GM23338 (cell line): ENCODE data around the gene SH3BP5. TPM values are rescaled to one million over a fixed set of nuclear protein-coding genes. Genes with fewer than 3 reads are reported as not detected.

Experiments used
- ATAC-seq: fragments of 200-7000 bp; cut with Tn5 transposase; 3 replicates; pipeline ENCODE4 v1.9.1; 2020
- DNase-seq: peaks from one replicate; pipeline ENCODE4 v3.0.0-alpha.2; 2015; ENCODE audit warnings: low spot score
- H2AFZ ChIP-seq: fragments of 200-600 bp; sonication (generic); 2 replicates; pipeline ENCODE4 v1.8.0; 2016; ENCODE audit warnings: antibody characterized with exemption, mild to moderate bottlenecking, moderate library complexity
- H3F3A ChIP-seq: fragments of 200-600 bp; sonication (generic); replicated peaks from 2 replicates; pipeline ENCODE4 v1.8.0; 2017; ENCODE audit warnings: antibody characterized with exemption, mixed run types, low read depth
- H3K27ac ChIP-seq: fragments of 200-600 bp; sonication (generic); 2 replicates; pipeline ENCODE4 v1.6.1; 2016; ENCODE audit warnings: low read depth
- H3K27me3 ChIP-seq: fragments of 200-600 bp; sonication (generic); 2 replicates; pipeline ENCODE4 v1.8.0; 2016; ENCODE audit warnings: mild to moderate bottlenecking, mixed run types, moderate library complexity; ENCODE audit not compliant: insufficient read depth
- H3K36me3 ChIP-seq: fragments of 200-600 bp; sonication (generic); 2 replicates; pipeline ENCODE4 v1.8.0; 2016; ENCODE audit warnings: mild to moderate bottlenecking; ENCODE audit not compliant: insufficient read depth
- H3K4me1 ChIP-seq: fragments of 200-600 bp; sonication (generic); 2 replicates; pipeline ENCODE4 v1.8.0; 2016; ENCODE audit warnings: mild to moderate bottlenecking, moderate library complexity; ENCODE audit not compliant: insufficient read depth
- H3K4me2 ChIP-seq: fragments of 200-600 bp; sonication (generic); 2 replicates; pipeline ENCODE4 v1.7.1; 2017; ENCODE audit warnings: mixed run types
- H3K4me3 ChIP-seq: fragments of 200-600 bp; sonication (generic); 2 replicates; pipeline ENCODE4 v1.6.1; 2016; ENCODE audit warnings: mixed run types
- H3K79me2 ChIP-seq: fragments of 200-600 bp; sonication (generic); replicated peaks from 2 replicates; pipeline ENCODE4 v1.8.0; 2017; ENCODE audit warnings: mild to moderate bottlenecking; ENCODE audit not compliant: insufficient read depth
- H3K9me2 ChIP-seq: fragments of 200-600 bp; sonication (generic); 2 replicates; pipeline ENCODE4 v1.8.0; 2017; ENCODE audit not compliant: insufficient read depth
- H4K20me1 ChIP-seq: fragments of 200-600 bp; sonication (generic); replicated peaks from 2 replicates; pipeline ENCODE4 v1.8.0; 2017; ENCODE audit warnings: mild to moderate bottlenecking; ENCODE audit not compliant: insufficient read depth
- H3K27ac Mint-ChIP-seq: 2 replicates; pipeline ENCODE4 v1.8.0; 2020; ENCODE audit warnings: inconsistent platforms, mild to moderate bottlenecking, moderate library complexity, mixed read lengths
- H3K27me3 Mint-ChIP-seq: 3 replicates; pipeline ENCODE4 v1.8.0; 2022; ENCODE audit warnings: low read depth, mild to moderate bottlenecking, moderate library complexity, mixed read lengths, inconsistent platforms; ENCODE audit not compliant: insufficient read depth, poor library complexity
- H3K36me3 Mint-ChIP-seq: 3 replicates; pipeline ENCODE4 v1.8.0; 2021; ENCODE audit warnings: low read depth, mild to moderate bottlenecking, inconsistent platforms, moderate library complexity, mixed read lengths
- H3K4me1 Mint-ChIP-seq: 3 replicates; pipeline ENCODE4 v1.8.0; 2020; ENCODE audit warnings: mild to moderate bottlenecking, inconsistent platforms, mixed read lengths
- H3K4me3 Mint-ChIP-seq: 3 replicates; pipeline ENCODE4 v1.8.0; 2021; ENCODE audit warnings: moderate library complexity, mild to moderate bottlenecking, inconsistent platforms, mixed read lengths
- H3K9me3 Mint-ChIP-seq: 3 replicates; pipeline ENCODE4 v1.8.0; 2020; ENCODE audit warnings: moderate library complexity, mild to moderate bottlenecking, inconsistent platforms, mixed read lengths
- CREB1 ChIP-seq: fragments of 250-450 bp; sonication (Bioruptor Pico); IDR thresholded peaks from 2 replicates; pipeline ENCODE4 v1.5.0; 2020; ENCODE audit warnings: low read depth, mild to moderate bottlenecking, moderate library complexity
- EZH2 ChIP-seq: fragments of 200-600 bp; sonication (generic); IDR thresholded peaks from one replicate; pipeline ENCODE4 v1.8.0; 2017; ENCODE audit warnings: antibody characterized with exemption, mild to moderate bottlenecking, low read depth; ENCODE audit not compliant: unreplicated experiment
- EZH2phosphoT487 ChIP-seq: fragments of 200-600 bp; sonication (generic); IDR thresholded peaks from one replicate; pipeline ENCODE4 v1.8.1; 2018; ENCODE audit warnings: antibody characterized with exemption; ENCODE audit not compliant: unreplicated experiment
- JUNB ChIP-seq: IDR thresholded peaks from one replicate; pipeline ENCODE4 v1.6.1; 2016; ENCODE audit warnings: antibody characterized with exemption; ENCODE audit not compliant: unreplicated experiment
- NANOG ChIP-seq: IDR thresholded peaks from 2 replicates; pipeline ENCODE4 v1.6.1; 2016; ENCODE audit warnings: antibody characterized with exemption, borderline replicate concordance
- POLR2AphosphoS5 ChIP-seq: IDR thresholded peaks from 2 replicates; pipeline ENCODE4 v1.6.1; 2016; ENCODE audit warnings: antibody characterized with exemption, low read depth
- REST ChIP-seq: IDR thresholded peaks from one replicate; pipeline ENCODE4 v1.6.1; 2018; ENCODE audit warnings: antibody characterized with exemption; ENCODE audit not compliant: unreplicated experiment
- STAT1 ChIP-seq: IDR thresholded peaks from one replicate; pipeline ENCODE4 v1.6.1; 2016; ENCODE audit warnings: antibody characterized with exemption; ENCODE audit not compliant: unreplicated experiment
- ZNF114 ChIP-seq: fragments of 250-450 bp; sonication (Bioruptor Pico); IDR thresholded peaks from 2 replicates; pipeline ENCODE4 v1.5.0; 2020; ENCODE audit warnings: mild to moderate bottlenecking, moderate library complexity
- ZNF331 ChIP-seq: fragments of 250-450 bp; sonication (Bioruptor Pico); IDR thresholded peaks from 2 replicates; pipeline ENCODE4 v1.5.0; 2020; ENCODE audit warnings: low read depth, mild to moderate bottlenecking, moderate library complexity
- polyA plus RNA-seq: library from polyadenylated mRNA; unstranded; fragments of >200 nt; fragmentation: Nextera tagmentation; extraction: Ambion mirVana; gene quantifications from 2 replicates; pipeline ENCODE4 v1.2.1, GENCODE V29; 2016
- total RNA-seq: library from RNA; depleted of rRNA; stranded (reverse); fragments of >200 nt; shearing (Covaris generic); gene quantifications from 2 replicates; pipeline ENCODE4 v1.2.3, GENCODE V29; 2014
- TF ChIP-seq, protein P1 (sequence below): IDR thresholded peaks from 2 replicates; pipeline ENCODE4 v1.6.1; 2016; ENCODE audit warnings: antibody characterized with exemption
- TF ChIP-seq, protein P2 (sequence below): fragments of 250-450 bp; sonication (Bioruptor Pico); IDR thresholded peaks from 2 replicates; pipeline ENCODE4 v1.5.0; 2020; ENCODE audit warnings: mild to moderate bottlenecking, moderate library complexity
- TF ChIP-seq, protein P3 (sequence below), 2 experiments: fragments of 200-600 bp in 1 of 2; sonication (generic) in 1 of 2; conservative IDR thresholded peaks; 2 replicates each; pipeline versions ENCODE4 v1.5.1 to v1.6.1; 2016 to 2017; ENCODE audit warnings: antibody characterized with exemption in 2 of 2, low read depth in 2 of 2, mild to moderate bottlenecking in 2 of 2, moderate library complexity in 1 of 2

SH3BP5 gene
- total and polyA plus RNA-seq, 2 experiments from 2014 or later = 5.8 to 9.1 TPM

DNA sequence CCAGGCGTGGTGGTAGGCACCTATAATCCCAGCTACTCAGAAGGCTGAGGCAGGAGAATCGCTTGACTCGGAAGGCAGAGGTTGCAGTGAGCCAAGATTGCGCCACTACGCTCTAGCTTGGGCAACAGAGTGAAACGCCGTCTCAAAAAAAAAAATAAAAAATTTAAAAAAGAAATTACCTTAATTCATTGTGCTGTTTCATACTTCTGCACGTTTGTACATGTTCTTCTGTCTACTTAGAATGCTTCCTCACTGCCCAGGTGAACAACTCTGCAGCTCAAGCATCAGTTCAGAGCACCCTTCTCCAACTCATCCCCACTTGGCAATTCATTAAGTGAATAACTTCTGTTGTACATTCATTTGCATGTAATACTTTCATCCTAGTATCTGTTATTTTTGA is 112.3 kb downstream of the SH3BP5 start (continued):
- TF ChIP-seq STAT1 = no peak

- H3K4me3 ChIP-seq = no peak overlapping the region
- Mint-ChIP-seq H3K27me3 (no peaks in the 10 kb centered on the region), H3K27ac (no peak overlapping the region), H3K36me3 (peaks cover 31% of the 10 kb centered on the region), H3K4me1 (peaks cover 7% of the 10 kb centered on the region; the same call in 2 of the 3 replicates), H3K9me3 (no peaks in the 10 kb centered on the region), H3K4me3 (no peak overlapping the region)
- peaks cover 25% of the 10 kb centered on the region for H3K36me3 ChIP-seq
- H3F3A ChIP-seq = no peaks in the 10 kb centered on the region
- no peak overlapping the region for H3K27ac ChIP-seq
- no peaks in the 10 kb centered on the region for H3K4me1 ChIP-seq
- DNase-seq = no peak
- no peaks in the 10 kb centered on the region for H3K9me2 ChIP-seq
- H3K27me3 ChIP-seq = no peaks in the 10 kb centered on the region
- no peak overlapping the region for H2AFZ ChIP-seq
- no peaks in the 10 kb centered on the region for H3K79me2 ChIP-seq
- TF ChIP-seq, protein P1, sequence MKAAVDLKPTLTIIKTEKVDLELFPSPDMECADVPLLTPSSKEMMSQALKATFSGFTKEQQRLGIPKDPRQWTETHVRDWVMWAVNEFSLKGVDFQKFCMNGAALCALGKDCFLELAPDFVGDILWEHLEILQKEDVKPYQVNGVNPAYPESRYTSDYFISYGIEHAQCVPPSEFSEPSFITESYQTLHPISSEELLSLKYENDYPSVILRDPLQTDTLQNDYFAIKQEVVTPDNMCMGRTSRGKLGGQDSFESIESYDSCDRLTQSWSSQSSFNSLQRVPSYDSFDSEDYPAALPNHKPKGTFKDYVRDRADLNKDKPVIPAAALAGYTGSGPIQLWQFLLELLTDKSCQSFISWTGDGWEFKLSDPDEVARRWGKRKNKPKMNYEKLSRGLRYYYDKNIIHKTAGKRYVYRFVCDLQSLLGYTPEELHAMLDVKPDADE = no peak
- TF ChIP-seq NANOG = no peak
- TF ChIP-seq, protein P2, sequence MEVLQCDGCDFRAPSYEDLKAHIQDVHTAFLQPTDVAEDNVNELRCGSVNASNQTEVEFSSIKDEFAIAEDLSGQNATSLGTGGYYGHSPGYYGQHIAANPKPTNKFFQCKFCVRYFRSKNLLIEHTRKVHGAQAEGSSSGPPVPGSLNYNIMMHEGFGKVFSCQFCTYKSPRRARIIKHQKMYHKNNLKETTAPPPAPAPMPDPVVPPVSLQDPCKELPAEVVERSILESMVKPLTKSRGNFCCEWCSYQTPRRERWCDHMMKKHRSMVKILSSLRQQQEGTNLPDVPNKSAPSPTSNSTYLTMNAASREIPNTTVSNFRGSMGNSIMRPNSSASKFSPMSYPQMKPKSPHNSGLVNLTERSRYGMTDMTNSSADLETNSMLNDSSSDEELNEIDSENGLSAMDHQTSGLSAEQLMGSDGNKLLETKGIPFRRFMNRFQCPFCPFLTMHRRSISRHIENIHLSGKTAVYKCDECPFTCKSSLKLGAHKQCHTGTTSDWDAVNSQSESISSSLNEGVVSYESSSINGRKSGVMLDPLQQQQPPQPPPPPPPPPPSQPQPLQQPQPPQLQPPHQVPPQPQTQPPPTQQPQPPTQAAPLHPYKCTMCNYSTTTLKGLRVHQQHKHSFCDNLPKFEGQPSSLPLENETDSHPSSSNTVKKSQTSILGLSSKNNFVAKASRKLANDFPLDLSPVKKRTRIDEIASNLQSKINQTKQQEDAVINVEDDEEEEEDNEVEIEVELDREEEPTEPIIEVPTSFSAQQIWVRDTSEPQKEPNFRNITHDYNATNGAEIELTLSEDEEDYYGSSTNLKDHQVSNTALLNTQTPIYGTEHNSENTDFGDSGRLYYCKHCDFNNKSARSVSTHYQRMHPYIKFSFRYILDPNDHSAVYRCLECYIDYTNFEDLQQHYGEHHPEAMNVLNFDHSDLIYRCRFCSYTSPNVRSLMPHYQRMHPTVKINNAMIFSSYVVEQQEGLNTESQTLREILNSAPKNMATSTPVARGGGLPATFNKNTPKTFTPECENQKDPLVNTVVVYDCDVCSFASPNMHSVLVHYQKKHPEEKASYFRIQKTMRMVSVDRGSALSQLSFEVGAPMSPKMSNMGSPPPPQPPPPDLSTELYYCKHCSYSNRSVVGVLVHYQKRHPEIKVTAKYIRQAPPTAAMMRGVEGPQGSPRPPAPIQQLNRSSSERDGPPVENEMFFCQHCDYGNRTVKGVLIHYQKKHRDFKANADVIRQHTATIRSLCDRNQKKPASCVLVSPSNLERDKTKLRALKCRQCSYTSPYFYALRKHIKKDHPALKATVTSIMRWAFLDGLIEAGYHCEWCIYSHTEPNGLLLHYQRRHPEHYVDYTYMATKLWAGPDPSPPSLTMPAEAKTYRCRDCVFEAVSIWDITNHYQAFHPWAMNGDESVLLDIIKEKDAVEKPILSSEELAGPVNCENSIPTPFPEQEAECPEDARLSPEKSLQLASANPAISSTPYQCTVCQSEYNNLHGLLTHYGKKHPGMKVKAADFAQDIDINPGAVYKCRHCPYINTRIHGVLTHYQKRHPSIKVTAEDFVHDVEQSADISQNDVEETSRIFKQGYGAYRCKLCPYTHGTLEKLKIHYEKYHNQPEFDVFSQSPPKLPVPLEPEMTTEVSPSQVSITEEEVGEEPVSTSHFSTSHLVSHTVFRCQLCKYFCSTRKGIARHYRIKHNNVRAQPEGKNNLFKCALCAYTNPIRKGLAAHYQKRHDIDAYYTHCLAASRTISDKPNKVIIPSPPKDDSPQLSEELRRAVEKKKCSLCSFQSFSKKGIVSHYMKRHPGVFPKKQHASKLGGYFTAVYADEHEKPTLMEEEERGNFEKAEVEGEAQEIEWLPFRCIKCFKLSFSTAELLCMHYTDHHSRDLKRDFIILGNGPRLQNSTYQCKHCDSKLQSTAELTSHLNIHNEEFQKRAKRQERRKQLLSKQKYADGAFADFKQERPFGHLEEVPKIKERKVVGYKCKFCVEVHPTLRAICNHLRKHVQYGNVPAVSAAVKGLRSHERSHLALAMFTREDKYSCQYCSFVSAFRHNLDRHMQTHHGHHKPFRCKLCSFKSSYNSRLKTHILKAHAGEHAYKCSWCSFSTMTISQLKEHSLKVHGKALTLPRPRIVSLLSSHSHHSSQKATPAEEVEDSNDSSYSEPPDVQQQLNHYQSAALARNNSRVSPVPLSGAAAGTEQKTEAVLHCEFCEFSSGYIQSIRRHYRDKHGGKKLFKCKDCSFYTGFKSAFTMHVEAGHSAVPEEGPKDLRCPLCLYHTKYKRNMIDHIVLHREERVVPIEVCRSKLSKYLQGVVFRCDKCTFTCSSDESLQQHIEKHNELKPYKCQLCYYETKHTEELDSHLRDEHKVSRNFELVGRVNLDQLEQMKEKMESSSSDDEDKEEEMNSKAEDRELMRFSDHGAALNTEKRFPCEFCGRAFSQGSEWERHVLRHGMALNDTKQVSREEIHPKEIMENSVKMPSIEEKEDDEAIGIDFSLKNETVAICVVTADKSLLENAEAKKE (CRISPR knock-in tag) = no peak
- no peak for TF ChIP-seq EZH2phosphoT487
- TF ChIP-seq REST = no peak
- TF ChIP-seq, protein P3, sequence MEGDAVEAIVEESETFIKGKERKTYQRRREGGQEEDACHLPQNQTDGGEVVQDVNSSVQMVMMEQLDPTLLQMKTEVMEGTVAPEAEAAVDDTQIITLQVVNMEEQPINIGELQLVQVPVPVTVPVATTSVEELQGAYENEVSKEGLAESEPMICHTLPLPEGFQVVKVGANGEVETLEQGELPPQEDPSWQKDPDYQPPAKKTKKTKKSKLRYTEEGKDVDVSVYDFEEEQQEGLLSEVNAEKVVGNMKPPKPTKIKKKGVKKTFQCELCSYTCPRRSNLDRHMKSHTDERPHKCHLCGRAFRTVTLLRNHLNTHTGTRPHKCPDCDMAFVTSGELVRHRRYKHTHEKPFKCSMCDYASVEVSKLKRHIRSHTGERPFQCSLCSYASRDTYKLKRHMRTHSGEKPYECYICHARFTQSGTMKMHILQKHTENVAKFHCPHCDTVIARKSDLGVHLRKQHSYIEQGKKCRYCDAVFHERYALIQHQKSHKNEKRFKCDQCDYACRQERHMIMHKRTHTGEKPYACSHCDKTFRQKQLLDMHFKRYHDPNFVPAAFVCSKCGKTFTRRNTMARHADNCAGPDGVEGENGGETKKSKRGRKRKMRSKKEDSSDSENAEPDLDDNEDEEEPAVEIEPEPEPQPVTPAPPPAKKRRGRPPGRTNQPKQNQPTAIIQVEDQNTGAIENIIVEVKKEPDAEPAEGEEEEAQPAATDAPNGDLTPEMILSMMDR (conservative IDR thresholded peaks at IDR 0.05; ENCODE audit: low read depth in 2 of 2) = no peak
- TF ChIP-seq POLR2AphosphoS5 = no peak
- no peak for TF ChIP-seq STAT1
- no peak for TF ChIP-seq ZNF331
- no peak for TF ChIP-seq JUNB
- TF ChIP-seq ZNF114 (CRISPR knock-in tag) = no peak
- no peak for TF ChIP-seq CREB1 (CRISPR knock-in tag)
- TF ChIP-seq EZH2 = no peak
- no peaks in the 10 kb centered on the region; the same call in 1 of the 2 replicates for H4K20me1 ChIP-seq
- ATAC-seq = no peak
- H3K4me2 ChIP-seq = no peak overlapping the region
Observed at GRCh38 chr3:15218689-15219088, 113.7 kb downstream of the SH3BP5 start.
